Mesodermal cell (in vitro differentiated cells): Measurements from ENCODE around the gene EMID1.

ENCODE experiments used
- H3K27ac ChIP-seq: 2 replicates; pipeline ENCODE4 v1.7.0; 2013; ENCODE audit warnings: mild to moderate bottlenecking, low read depth, low read length, moderate library complexity; ENCODE audit not compliant: severe bottlenecking
- H3K36me3 ChIP-seq: 2 replicates; pipeline ENCODE4 v1.7.1; 2013; ENCODE audit warnings: mild to moderate bottlenecking, low read length, moderate library complexity; ENCODE audit not compliant: control insufficient read depth, insufficient read depth
- H3K4me1 ChIP-seq: one replicate; pipeline ENCODE4 v1.7.1; 2013; ENCODE audit warnings: mild to moderate bottlenecking, low read length; ENCODE audit not compliant: insufficient read depth, control insufficient read depth, poor library complexity, severe bottlenecking
- H3K4me3 ChIP-seq: 2 replicates; pipeline ENCODE4 v1.7.0; 2013; ENCODE audit warnings: low read length, control low read depth, mild to moderate bottlenecking; ENCODE audit not compliant: insufficient read depth, poor library complexity, severe bottlenecking; ENCODE audit errors: extremely low read depth
- H3K9me3 ChIP-seq: 2 replicates; pipeline ENCODE4 v1.7.1; 2013; ENCODE audit warnings: mild to moderate bottlenecking, low read length, moderate library complexity; ENCODE audit not compliant: control insufficient read depth
- WGBS, 2 experiments: methylation state at CpG; one replicate each; pipeline ENCODE4 v1.1.5; 2013; ENCODE audit warnings: missing lambda C conversion rate in 2 of 2; ENCODE audit not compliant: insufficient coverage in 2 of 2; 5-methylcytosine and 5-hydroxymethylcytosine counted together

Gene EMID1

GRCh38 chr22:29195118-29195963, 10.4 kb upstream of the EMID1 start:
- WGBS, 2 experiments = 84 to 100% methylated on average over 4 of the region's 8 CpGs
- Histone ChIP-seq H3K27ac (no peak overlapping the region), H3K4me3 (no peak overlapping the region), H3K9me3 (peaks cover 6% of the 10 kb centered on the region), H3K36me3 (no peaks in the 10 kb centered on the region), H3K4me1 (no peaks in the 10 kb centered on the region)

GRCh38 chr22:29195964-29196666, 9.6 kb upstream of the EMID1 start:
- 79 to 83% methylated on average over 5 to 8 of the region's 10 CpGs for WGBS, 2 experiments
- Histone ChIP-seq H3K4me3 (no peak overlapping the region), H3K36me3 (no peaks in the 10 kb centered on the region), H3K27ac (no peak overlapping the region), H3K4me1 (no peaks in the 10 kb centered on the region), H3K9me3 (peaks cover 6% of the 10 kb centered on the region)

- Histone ChIP-seq H3K4me3 (no peak overlapping the region), H3K27ac (no peak overlapping the region), H3K4me1 (no peaks in the 10 kb centered on the region), H3K9me3 (peaks cover 6% of the 10 kb centered on the region), H3K36me3 (no peaks in the 10 kb centered on the region)
- WGBS, 2 experiments = no CpG with 5 or more reads among the region's 3 CpGs
Observed at GRCh38 chr22:29197096-29197495, 8.6 kb upstream of the EMID1 start.

- H3K9me3 ChIP-seq = peaks cover 6% of the 10 kb centered on the region
- H3K36me3 ChIP-seq = no peaks in the 10 kb centered on the region
- WGBS, 2 experiments = 95 to 100% methylated on average over 3 to 4 of the region's 5 CpGs
- no peaks in the 10 kb centered on the region for H3K4me1 ChIP-seq
- no peak overlapping the region for H3K27ac ChIP-seq
- no peak overlapping the region for H3K4me3 ChIP-seq
Observed at GRCh38 chr22:29198240-29198639, 7.5 kb upstream of the EMID1 start.

- no peaks in the 10 kb centered on the region for H3K36me3 ChIP-seq
- peaks cover under 1% of the 10 kb centered on the region for H3K9me3 ChIP-seq
- H3K4me1 ChIP-seq = no peaks in the 10 kb centered on the region
- no peak overlapping the region for H3K4me3 ChIP-seq
- WGBS, 2 experiments = 90 to 92% methylated on average over 4 to 6 of the region's 8 CpGs
- H3K27ac ChIP-seq = no peak overlapping the region
Observed at GRCh38 chr22:29199702-29200400, 5.8 kb upstream of the EMID1 start.

- WGBS, 2 experiments = 92% methylated on average over 5 to 7 of the region's 7 CpGs
- H3K9me3 ChIP-seq = no peaks in the 10 kb centered on the region
- no peak overlapping the region for H3K4me3 ChIP-seq
- no peak overlapping the region for H3K27ac ChIP-seq
- no peaks in the 10 kb centered on the region for H3K36me3 ChIP-seq
- H3K4me1 ChIP-seq = no peaks in the 10 kb centered on the region
Observed at GRCh38 chr22:29200901-29201300, 4.8 kb upstream of the EMID1 start.

- 86 to 87% methylated on average over 7 of the region's 7 CpGs for WGBS, 2 experiments
Observed at GRCh38 chr22:29201782-29202181, 3.9 kb upstream of the EMID1 start.

GRCh38 chr22:29202212-29203192, 3.2 kb upstream of the EMID1 start:
- H3K9me3 ChIP-seq = no peaks in the 10 kb centered on the region
- H3K4me3 ChIP-seq = no peak overlapping the region
- peak overlapping the region; percentile 47 for H3K27ac ChIP-seq
- no peaks in the 10 kb centered on the region for H3K36me3 ChIP-seq
- peaks cover 8% of the 10 kb centered on the region for H3K4me1 ChIP-seq
- WGBS, 2 experiments = 70 to 73% methylated on average over 18 of the region's 24 CpGs

More at GRCh38 chr22:29201782-29202181, 3.9 kb upstream of the EMID1 start:
- H3K36me3 ChIP-seq = no peaks in the 10 kb centered on the region
- no peaks in the 10 kb centered on the region for H3K9me3 ChIP-seq
- peaks cover 8% of the 10 kb centered on the region for H3K4me1 ChIP-seq
- no peak overlapping the region for H3K4me3 ChIP-seq
- H3K27ac ChIP-seq = peak overlapping the region; percentile 47

- 73 to 85% methylated on average over 6 to 8 of the region's 9 CpGs for WGBS, 2 experiments
- Histone ChIP-seq H3K4me3 (no peak overlapping the region), H3K36me3 (no peaks in the 10 kb centered on the region), H3K4me1 (peaks cover 8% of the 10 kb centered on the region), H3K9me3 (no peaks in the 10 kb centered on the region), H3K27ac (no peak overlapping the region)
Observed at GRCh38 chr22:29203488-29204454, 1.9 kb upstream of the EMID1 start.
